H1 (cell line): ENCODE measurements around the gene GALNTL6. TPM values are rescaled to one million over a fixed set of nuclear protein-coding genes. Genes with fewer than 3 reads are reported as not detected.

Experiments used
- CTCF ChIA-PET: fragments of 300-600 bp; sonication (Branson Sonifier 250); formaldehyde crosslinking; loops from one replicate; lab custom pipeline; 2021; ENCODE audit not compliant: partially characterized antibody; lab: Charles Lee
- POLR2A ChIA-PET: fragments of 300-600 bp; sonication (Branson Sonifier 250); formaldehyde crosslinking; loops from one replicate; lab custom pipeline; 2021; ENCODE audit warnings: inconsistent platforms; ENCODE audit not compliant: partially characterized antibody; lab: Charles Lee
- DNase-seq, 2 experiments: peaks; one replicate each; pipeline versions ENCODE4 v3.0.0 to v3.0.0-alpha.2; 2010 to 2022; ENCODE audit warnings: low spot score in 2 of 2, low read depth in 1 of 2, mixed read lengths in 1 of 2
- FAIRE-seq: peaks from 2 replicates; lab custom pipeline; 2011; peaks lifted over from hg19 to GRCh38; lab: Jason Lieb, UNC
- H2AFZ ChIP-seq: 2 replicates; pipeline ENCODE4 v1.8.1; 2012; ENCODE audit warnings: low read length, inconsistent platforms
- H2AK5ac ChIP-seq: 2 replicates; pipeline ENCODE4 v1.6.1; 2013; ENCODE audit warnings: low read depth, low read length
- H2BK120ac ChIP-seq: replicated peaks from 2 replicates; pipeline ENCODE3; 2013; ENCODE audit warnings: low read depth, low read length, inconsistent platforms
- H2BK12ac ChIP-seq: 2 replicates; pipeline ENCODE4 v1.6.1; 2013; ENCODE audit warnings: low read depth, low read length
- H2BK15ac ChIP-seq: 2 replicates; pipeline ENCODE4 v1.6.1; 2013; ENCODE audit warnings: low read length
- H2BK20ac ChIP-seq: 2 replicates; pipeline ENCODE4 v1.6.1; 2013; ENCODE audit warnings: low read length
- H2BK5ac ChIP-seq: 2 replicates; pipeline ENCODE4 v1.6.1; 2013; ENCODE audit warnings: low read depth, low read length
- H3K14ac ChIP-seq: 2 replicates; pipeline ENCODE4 v1.6.1; 2013; ENCODE audit warnings: inconsistent platforms; ENCODE audit not compliant: insufficient read length
- H3K18ac ChIP-seq: 2 replicates; pipeline ENCODE4 v1.6.1; 2013; ENCODE audit warnings: low read length; ENCODE audit errors: extremely low read depth
- H3K23ac ChIP-seq: 2 replicates; pipeline ENCODE4 v1.6.1; 2013; ENCODE audit warnings: inconsistent platforms; ENCODE audit not compliant: insufficient read length
- H3K23me2 ChIP-seq: 2 replicates; pipeline ENCODE4 v1.6.1; 2013; ENCODE audit warnings: low read depth, low read length
- H3K27ac ChIP-seq: 2 replicates; pipeline ENCODE4 v1.6.1; 2011; ENCODE audit warnings: low read depth, low read length, inconsistent platforms
- H3K27me3 ChIP-seq, 4 experiments: replicated peaks in 1 of 4; 1 replicate in 1 of 4; 2 replicates in 3 of 4; pipeline versions ENCODE4 v1.6.1 to v1.8.1; 2011 to 2013; ENCODE audit warnings: low read length in 3 of 4, mild to moderate bottlenecking in 3 of 4, inconsistent platforms in 2 of 4, mixed read lengths in 2 of 4, moderate library complexity in 1 of 4; ENCODE audit not compliant: control insufficient read depth in 3 of 4, insufficient read depth in 3 of 4; ENCODE audit errors: extremely low read depth in 1 of 4
- H3K36me3 ChIP-seq, 4 experiments: 2 replicates each; pipeline versions ENCODE4 v1.6.1 to v1.8.1; 2011 to 2013; ENCODE audit warnings: mild to moderate bottlenecking in 4 of 4, low read length in 3 of 4, moderate library complexity in 2 of 4, control low read depth in 1 of 4, inconsistent platforms in 1 of 4; ENCODE audit not compliant: insufficient read depth in 4 of 4, control insufficient read depth in 2 of 4
- H3K4ac ChIP-seq: replicated peaks from 2 replicates; pipeline ENCODE3; 2013; ENCODE audit warnings: low read length, low read depth, mixed read lengths, inconsistent platforms; ENCODE audit not compliant: insufficient read length
- H3K4me1 ChIP-seq, 4 experiments: replicated peaks in 1 of 4; 1 replicate in 1 of 4; 2 replicates in 3 of 4; pipeline versions ENCODE4 v1.6.1 to v1.8.1; 2011 to 2013; ENCODE audit warnings: low read length in 3 of 4, inconsistent platforms in 2 of 4, mixed read lengths in 1 of 4; ENCODE audit not compliant: insufficient read depth in 4 of 4, control insufficient read depth in 3 of 4
- H3K4me2 ChIP-seq, 2 experiments: 2 replicates each; pipeline versions ENCODE4 v1.6.1 to v1.8.1; 2011 to 2013; ENCODE audit warnings: low read depth in 2 of 2, low read length in 2 of 2, control low read depth in 1 of 2, inconsistent platforms in 1 of 2, mild to moderate bottlenecking in 1 of 2; ENCODE audit not compliant: insufficient read depth in 1 of 2
- H3K4me3 ChIP-seq, 4 experiments: fragments of 200-600, 300-600 bp in 1 of 4; sonication (generic), shearing (Covaris generic), sonication (Bioruptor Twin) in 1 of 4; 2 replicates each; pipeline versions ENCODE4 v1.5.1 to v1.8.1; 2011 to 2016; ENCODE audit warnings: low read length in 4 of 4, low read depth in 3 of 4, control low read depth in 2 of 4, inconsistent platforms in 2 of 4, mild to moderate bottlenecking in 2 of 4, mixed read lengths in 1 of 4, moderate library complexity in 1 of 4; ENCODE audit not compliant: insufficient read depth in 2 of 4; ENCODE audit errors: extremely low read depth in 1 of 4
- H3K56ac ChIP-seq: replicated peaks from 2 replicates; pipeline ENCODE3; 2013; ENCODE audit warnings: low read depth, mild to moderate bottlenecking, mixed read lengths, low read length, inconsistent platforms; ENCODE audit not compliant: insufficient read length
- H3K79me1 ChIP-seq: 2 replicates; pipeline ENCODE4 v1.6.1; 2013; ENCODE audit warnings: low read depth, low read length, control low read depth
- H3K79me2 ChIP-seq, 2 experiments: 2 replicates each; pipeline versions ENCODE4 v1.6.1 to v1.8.1; 2012 to 2013; ENCODE audit warnings: low read length in 2 of 2, mild to moderate bottlenecking in 2 of 2, inconsistent platforms in 1 of 2; ENCODE audit not compliant: insufficient read depth in 2 of 2, control insufficient read depth in 1 of 2
- H3K9ac ChIP-seq, 4 experiments: replicated peaks in 1 of 4; 1 replicate in 1 of 4; 2 replicates in 3 of 4; pipeline versions ENCODE4 v1.6.1 to v1.8.1; 2011 to 2013; ENCODE audit warnings: low read depth in 3 of 4, low read length in 3 of 4, control low read depth in 2 of 4, mild to moderate bottlenecking in 2 of 4, moderate library complexity in 2 of 4, inconsistent platforms in 1 of 4; ENCODE audit errors: extremely low read depth in 1 of 4
- H3K9me3 ChIP-seq, 2 experiments: 2 replicates each; pipeline versions ENCODE4 v1.6.1 to v1.8.1; 2012 to 2013; ENCODE audit warnings: mild to moderate bottlenecking in 2 of 2, moderate library complexity in 2 of 2, control low read depth in 1 of 2, inconsistent platforms in 1 of 2, low read depth in 1 of 2, low read length in 1 of 2, mixed read lengths in 1 of 2; ENCODE audit not compliant: insufficient read depth in 2 of 2
- H4K20me1 ChIP-seq, 2 experiments: replicated peaks in 1 of 2; 2 replicates each; pipeline versions ENCODE3 to v1.8.1; 2011 to 2013; ENCODE audit warnings: inconsistent platforms in 2 of 2, low read length in 2 of 2, mild to moderate bottlenecking in 1 of 2; ENCODE audit not compliant: insufficient read depth in 2 of 2, control insufficient read depth in 1 of 2
- H4K5ac ChIP-seq: 2 replicates; pipeline ENCODE4 v1.6.1; 2013; ENCODE audit warnings: low read length, low read depth, mixed read lengths, inconsistent platforms; ENCODE audit not compliant: insufficient read length
- H4K8ac ChIP-seq: 2 replicates; pipeline ENCODE4 v1.8.0; 2013; ENCODE audit warnings: mild to moderate bottlenecking, moderate library complexity, low read length, inconsistent platforms; ENCODE audit not compliant: insufficient read depth; ENCODE audit errors: extremely low read depth
- H4K91ac ChIP-seq: replicated peaks from 2 replicates; pipeline ENCODE3; 2013; ENCODE audit warnings: low read length, mixed read lengths, inconsistent platforms; ENCODE audit not compliant: insufficient read length
- CBX8 ChIP-seq: fragments of 300-800, 300-1000 bp; sonication (generic); IDR thresholded peaks from 2 replicates; pipeline ENCODE4 v1.7.1; 2016; ENCODE audit warnings: low read depth, low read length, borderline replicate concordance
- CTCF ChIP-seq, 3 experiments: IDR thresholded peaks; 1 replicate in 2 of 3; 2 replicates in 1 of 3; pipeline versions ENCODE4 v1.5.1 to v1.6.1; 2011; ENCODE audit warnings: low read length in 3 of 3, mild to moderate bottlenecking in 3 of 3, inconsistent platforms in 2 of 3, low read depth in 1 of 3, moderate library complexity in 1 of 3; ENCODE audit not compliant: insufficient read depth in 1 of 3; ENCODE audit errors: control extremely low read depth in 1 of 3
- EZH2 ChIP-seq: fragments of 200-600 bp; sonication (generic); IDR thresholded peaks from 2 replicates; pipeline ENCODE4 v1.7.1; 2012; ENCODE audit warnings: low read depth, mild to moderate bottlenecking, moderate library complexity, low read length, inconsistent platforms; ENCODE audit not compliant: severe bottlenecking
- GTF2F1 ChIP-seq: IDR thresholded peaks from 2 replicates; pipeline ENCODE4 v1.6.1; 2012; ENCODE audit warnings: low read depth, low read length, improper control_type of control experiment, borderline replicate concordance
- POLR2AphosphoS5 ChIP-seq: IDR thresholded peaks from 2 replicates; pipeline ENCODE4 v1.6.1; 2011; ENCODE audit warnings: low read depth, low read length
- POU5F1 ChIP-seq: IDR thresholded peaks from 2 replicates; pipeline ENCODE4 v1.6.1; 2011; ENCODE audit warnings: low read depth, mild to moderate bottlenecking, low read length, moderate library complexity
- RXRA ChIP-seq: IDR thresholded peaks from 2 replicates; pipeline ENCODE4 v1.6.1; 2011; ENCODE audit warnings: low read depth, mild to moderate bottlenecking, low read length, moderate library complexity; ENCODE audit not compliant: insufficient read depth
- SAP30 ChIP-seq: fragments of 300-600 bp; sonication (generic); IDR thresholded peaks from 2 replicates; pipeline ENCODE4 v1.7.1; 2012; ENCODE audit warnings: low read length, moderate library complexity, mild to moderate bottlenecking, inconsistent platforms; ENCODE audit not compliant: insufficient read depth, insufficient replicate concordance
- SIN3A ChIP-seq, 2 experiments: IDR thresholded peaks in 1 of 2; conservative IDR thresholded peaks in 1 of 2; 2 replicates each; pipeline ENCODE4 v1.6.1; 2011 to 2012; ENCODE audit warnings: low read length in 2 of 2, improper control_type of control experiment in 1 of 2, low read depth in 1 of 2, mild to moderate bottlenecking in 1 of 2
- SRF ChIP-seq: IDR thresholded peaks from 2 replicates; pipeline ENCODE4 v1.6.1; 2011; ENCODE audit warnings: mild to moderate bottlenecking, low read depth, low read length, moderate library complexity
- TAF7 ChIP-seq: optimal IDR thresholded peaks from 2 replicates; pipeline ENCODE3; 2011; ENCODE audit warnings: low read depth, mild to moderate bottlenecking, inconsistent platforms, low read length, moderate library complexity, borderline replicate concordance
- YY1 ChIP-seq: IDR thresholded peaks from 2 replicates; pipeline ENCODE4 v1.6.1; 2011; ENCODE audit warnings: low read depth, mild to moderate bottlenecking, low read length
- WGBS, 2 experiments: shearing (Covaris generic) in 1 of 2; methylation state at CpG; one replicate each; pipeline versions ENCODE4 v1.1.6 to v1.1.7; 2013 to 2015; ENCODE audit warnings: low lambda C conversion rate in 2 of 2, mixed read lengths in 2 of 2, inconsistent platforms in 1 of 2, low coverage in 1 of 2, missing lambda C conversion rate in 1 of 2; ENCODE audit not compliant: insufficient replicate concordance in 2 of 2, insufficient coverage in 1 of 2, insufficient read length in 1 of 2; ENCODE audit errors: extremely low coverage in 1 of 2, missing lambda C conversion rate in 1 of 2; 5-methylcytosine and 5-hydroxymethylcytosine counted together
- polyA plus RNA-seq, 7 experiments: library from polyadenylated mRNA; depleted of rRNA in 3 of 7; stranded (reverse) in 5 of 7; unstranded in 2 of 7; fragments of >200 nt in 5 of 7; fragments of 200-250 nt in 2 of 7; gene quantifications; 1 replicate in 5 of 7; 2 replicates in 1 of 7; 4 replicates in 1 of 7; pipeline versions ENCODE4 v1.2.1 to v1.2.3, GENCODE V29; 2011 to 2013; ENCODE audit warnings: missing spikeins in 2 of 7, mixed read lengths in 2 of 7
- total RNA-seq: library from RNA; stranded (reverse); fragmentation: NEBNext Ultra II Directional; extraction: Animal tissue kit (Norgen Biotek cat#: 25700); gene quantifications from 2 replicates; pipeline ENCODE4 v1.2.1, GENCODE V29; 2021

The GALNTL6 gene
- total and polyA plus RNA-seq, 2 of the 8 experiments (the other 6 are each of a cell fraction or from before 2014, with no cell fraction given) = 0.03 to 0.32 TPM

- H3K9ac ChIP-seq = no peak overlapping the region
- H4K8ac ChIP-seq = no peak overlapping the region
- no peak overlapping the region for H3K4me2 ChIP-seq
- peaks cover 0 to 5% (median 2%) of the 10 kb centered on the region in 4 experiments; a peak in 3 of 7 replicates for H3K4me1 ChIP-seq
- H4K91ac ChIP-seq = no peak overlapping the region
- H3K23ac ChIP-seq = no peak overlapping the region
- H3K79me1 ChIP-seq = no peaks in the 10 kb centered on the region
- H3K27ac ChIP-seq = no peak overlapping the region
- H2BK20ac ChIP-seq = no peak overlapping the region
- ChIA-PET POLR2A (no interaction called here), CTCF (no interaction called here)
- FAIRE-seq (no peak), DNase-seq (no peak)
- H3K27me3 ChIP-seq = no peaks in the 10 kb centered on the region
- no peaks in the 10 kb centered on the region for H4K20me1 ChIP-seq
- no peak overlapping the region for H2AK5ac ChIP-seq
- no peak overlapping the region for H2BK5ac ChIP-seq
- no peak overlapping the region for H2BK12ac ChIP-seq
- H3K18ac ChIP-seq = no peak overlapping the region
- no peak overlapping the region for H3K56ac ChIP-seq
- no peak overlapping the region for H3K4ac ChIP-seq
- H2AFZ ChIP-seq = no peak overlapping the region
- no peak overlapping the region for H2BK120ac ChIP-seq
- H3K14ac ChIP-seq = no peak overlapping the region
- 90% methylated on average over 4 of the region's 4 CpGs; no CpG with 5 or more reads in 1 of the 2 experiments for WGBS, 2 experiments
- no peaks in the 10 kb centered on the region for H3K36me3 ChIP-seq
- no peak overlapping the region for H4K5ac ChIP-seq
- H3K79me2 ChIP-seq = no peaks in the 10 kb centered on the region
- no peak overlapping the region for H3K4me3 ChIP-seq
- no peak overlapping the region for H2BK15ac ChIP-seq
- H3K9me3 ChIP-seq = no peaks in the 10 kb centered on the region
- H3K23me2 ChIP-seq = no peaks in the 10 kb centered on the region
- no peak for TF ChIP-seq YY1
- TF ChIP-seq RXRA = no peak
- TF ChIP-seq CTCF (IDR thresholded peaks at IDR 0.05; ENCODE audit: control extremely low read depth in 1 of 3, insufficient read depth in 1 of 3, low read depth in 1 of 3, low read length in 3 of 3) = no peak
- no peak for TF ChIP-seq GTF2F1
- no peak for TF ChIP-seq POLR2AphosphoS5
- no peak for TF ChIP-seq POU5F1
- no peak for TF ChIP-seq TAF7
- TF ChIP-seq EZH2 = no peak
- no peak for TF ChIP-seq CBX8
- TF ChIP-seq SIN3A (conservative IDR thresholded peaks at IDR 0.05 in 1 of 2, IDR thresholded peaks at IDR 0.05 in 1 of 2; ENCODE audit: low read depth in 1 of 2, low read length in 2 of 2) = no peak
- no peak for TF ChIP-seq SAP30
- no peak for TF ChIP-seq SRF
These were observed 908.5 kb downstream of the GALNTL6 start for GRCh38 chr4:172721659-172722058.
